CD4-positive, alpha-beta memory T cell (primary cell): Measurements from ENCODE around the gene OBP2B. TPM values are rescaled to one million over a fixed set of nuclear protein-coding genes. Genes with fewer than 3 reads are reported as not detected.
"Not testable (repeated sequence)": the region's sequence is repeated elsewhere in the genome, so short reads cannot be mapped to it uniquely, and the experiment has no call there.

ENCODE experiments used
- CTCF ChIA-PET: fragments of 350-600 bp; sonication (Branson Sonifier 250); formaldehyde crosslinking; loops from one replicate; lab custom pipeline; 2021; ENCODE audit warnings: inconsistent platforms; ENCODE audit not compliant: partially characterized antibody; lab: Charles Lee
- POLR2A ChIA-PET: fragments of 350-600 bp; sonication (Branson Sonifier 250); formaldehyde crosslinking; loops from one replicate; lab custom pipeline; 2021; ENCODE audit not compliant: partially characterized antibody; lab: Charles Lee
- DNase-seq, 5 donors: peaks; one replicate each; pipeline versions ENCODE4 v3.0.0 to v3.0.0-alpha.2; 2020 to 2022; ENCODE audit warnings: mixed read lengths in 1 of 5
- H3K27ac ChIP-seq: one replicate; pipeline ENCODE4 v1.7.0; 2013; ENCODE audit warnings: low read depth, low read length
- H3K27me3 ChIP-seq: 2 replicates; pipeline ENCODE4 v1.7.0; 2013; ENCODE audit warnings: mild to moderate bottlenecking, low read length, moderate library complexity; ENCODE audit not compliant: insufficient read depth
- H3K36me3 ChIP-seq: 2 replicates; pipeline ENCODE4 v1.7.0; 2013; ENCODE audit warnings: mild to moderate bottlenecking, low read length, moderate library complexity; ENCODE audit not compliant: insufficient read depth
- H3K4me1 ChIP-seq: 2 replicates; pipeline ENCODE4 v1.7.0; 2013; ENCODE audit warnings: mild to moderate bottlenecking, low read length, moderate library complexity; ENCODE audit not compliant: insufficient read depth
- H3K4me3 ChIP-seq, 2 donors: one replicate each; pipeline ENCODE4 v1.7.0; 2013; ENCODE audit warnings: low read length in 2 of 2, mild to moderate bottlenecking in 1 of 2
- H3K9me3 ChIP-seq, 2 donors: one replicate each; pipeline ENCODE4 v1.7.0; 2013; ENCODE audit warnings: low read length in 2 of 2, control low read depth in 1 of 2; ENCODE audit not compliant: control insufficient read depth in 1 of 2
- H3K27ac Mint-ChIP-seq, 7 donors: one replicate each; pipeline ENCODE4 v1.8.0; 2020 to 2021; ENCODE audit warnings: mixed read lengths in 7 of 7, mild to moderate bottlenecking in 6 of 7, inconsistent platforms in 3 of 7, moderate library complexity in 3 of 7
- H3K27me3 Mint-ChIP-seq, 2 donors: one replicate each; pipeline ENCODE4 v1.8.0; 2020 to 2021; ENCODE audit warnings: mixed read lengths in 2 of 2
- H3K36me3 Mint-ChIP-seq, 2 donors: one replicate each; pipeline ENCODE4 v1.8.0; 2020 to 2021; ENCODE audit warnings: mixed read lengths in 2 of 2, inconsistent platforms in 1 of 2, mild to moderate bottlenecking in 1 of 2
- H3K4me1 Mint-ChIP-seq, 4 donors: one replicate each; pipeline ENCODE4 v1.8.0; 2020 to 2021; ENCODE audit warnings: mixed read lengths in 4 of 4, mild to moderate bottlenecking in 1 of 4
- H3K4me3 Mint-ChIP-seq, 8 donors: one replicate each; pipeline ENCODE4 v1.8.0; 2020 to 2021; ENCODE audit warnings: mixed read lengths in 8 of 8, mild to moderate bottlenecking in 7 of 8, moderate library complexity in 6 of 8, inconsistent platforms in 3 of 8
- H3K9me3 Mint-ChIP-seq, 8 donors: one replicate each; pipeline ENCODE4 v1.8.0; 2020 to 2021; ENCODE audit warnings: mixed read lengths in 8 of 8, mild to moderate bottlenecking in 5 of 8, inconsistent platforms in 3 of 8, moderate library complexity in 1 of 8
- intact Hi-C: fragments of 100-400 bp; cut with micrococcal nuclease; formaldehyde crosslinking; loops from one replicate; pipeline ENCODE4 v1.15.1; 2023
- polyA plus RNA-seq, 2 donors: library from polyadenylated mRNA; unstranded; fragments of 300-500 nt; fragmentation: Illumina TruSeq; gene quantifications; one replicate each; pipeline ENCODE4 v1.2.3, GENCODE V29; 2021
- total RNA-seq, 2 experiments: library from RNA; stranded (reverse); gene quantifications; one replicate each; pipeline ENCODE4 v1.2.3, GENCODE V29; 2021

Gene OBP2B
- total and polyA plus RNA-seq, 4 experiments from 2014 or later: not detected

DNA sequence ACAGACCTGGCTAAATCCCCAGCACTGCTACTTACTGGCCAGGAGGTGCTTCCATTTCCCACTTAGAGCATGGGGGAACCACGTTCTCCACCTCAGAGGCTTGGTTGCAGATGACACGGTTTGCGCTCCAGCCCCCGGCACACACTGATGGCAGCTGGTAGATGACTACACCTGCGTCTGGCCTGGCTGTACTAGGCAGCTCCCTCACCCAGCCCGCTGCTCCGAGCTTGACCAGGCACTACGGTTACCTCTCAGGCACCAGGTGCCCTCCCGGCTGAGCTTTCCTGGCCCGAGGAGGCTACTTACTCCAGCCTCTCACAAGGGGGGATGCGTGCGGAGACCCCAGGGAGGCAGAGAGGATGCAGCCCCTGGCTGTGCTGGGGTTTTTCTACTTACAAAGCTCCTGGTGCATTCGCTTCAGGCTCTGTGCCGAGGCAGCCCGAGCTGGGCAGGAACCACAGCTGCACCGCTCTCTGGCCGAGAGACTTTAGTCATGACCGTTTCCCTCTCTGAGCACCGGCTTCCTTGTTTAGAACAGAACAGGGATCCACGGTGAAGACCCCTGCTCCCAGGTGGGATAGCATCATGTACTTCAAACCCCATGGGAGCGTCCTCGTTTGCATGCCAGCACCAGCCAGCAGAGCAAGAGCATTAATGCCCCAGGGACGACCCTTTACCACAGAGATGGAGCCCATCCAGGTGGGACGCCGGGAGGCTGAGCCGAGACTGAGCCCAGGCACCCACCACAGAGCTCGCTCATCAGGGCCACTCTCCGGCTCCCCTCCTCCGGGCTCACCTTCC lies 37.7 kb downstream of the OBP2B start:
- POLR2A ChIA-PET: no interaction called here
- H3K4me3 Mint-ChIP-seq: no peak overlapping the region

DNA sequence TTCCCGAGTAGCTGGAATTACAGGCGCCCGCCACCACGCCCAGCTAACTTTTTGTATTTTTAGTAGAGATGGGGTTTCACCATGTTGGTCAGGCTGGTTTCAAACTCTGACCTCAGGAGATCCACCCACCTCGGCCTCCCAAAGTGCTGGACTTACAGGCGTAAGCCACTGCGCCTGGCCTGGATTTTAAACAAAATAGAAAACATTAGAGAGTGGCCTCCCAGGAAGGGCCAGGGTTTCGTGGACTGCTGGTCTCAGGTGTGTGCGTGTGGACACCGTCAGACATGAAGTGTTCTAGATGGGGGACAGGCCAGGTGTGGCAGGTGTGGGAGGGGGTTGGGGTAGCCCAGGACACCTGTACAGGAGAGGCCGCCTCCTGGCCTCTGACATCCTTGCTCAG lies 38.3 kb downstream of the OBP2B start:
- H3K9me3 ChIP-seq: no peaks in the 10 kb centered on the region
- Mint-ChIP-seq H3K4me1 (no peaks in the 10 kb centered on the region), H3K27ac (no peak overlapping the region), H3K27me3 (peaks cover 0 to 3% of the 10 kb centered on the region in 2 donors), H3K4me3 (no peak overlapping the region), H3K9me3 (peaks cover 0 to 3% (median 0%) of the 10 kb centered on the region in 8 donors), H3K36me3 (no peaks in the 10 kb centered on the region)
- intact Hi-C loops: no loop called here
- no peaks in the 10 kb centered on the region for H3K36me3 ChIP-seq
- CTCF ChIA-PET: no interaction called here
- H3K4me3 ChIP-seq: no peak overlapping the region
- no peak for DNase-seq
- H3K27ac ChIP-seq: no peak overlapping the region
- POLR2A ChIA-PET: no interaction called here
- no peaks in the 10 kb centered on the region for H3K4me1 ChIP-seq
- H3K27me3 ChIP-seq: no peaks in the 10 kb centered on the region

More for the DNA sequence above, 37.7 kb downstream of the OBP2B start:
- intact Hi-C loops: no loop called here
- CTCF ChIA-PET: interaction anchor here (2.5 kb wide), 1 partner anchor 15 kb away, joined by 8 read pairs; no protein-coding TSS in a partner anchor
- H3K27me3 ChIP-seq: no peaks in the 10 kb centered on the region
- H3K27ac ChIP-seq: no peak overlapping the region
- DNase-seq: no peak
- H3K27me3 Mint-ChIP-seq: peaks cover 0 to 3% of the 10 kb centered on the region in 2 donors
- no peaks in the 10 kb centered on the region for H3K4me1 Mint-ChIP-seq
- H3K9me3 Mint-ChIP-seq: peaks cover 0 to 3% (median 0%) of the 10 kb centered on the region in 8 donors
- no peaks in the 10 kb centered on the region for H3K9me3 ChIP-seq
- H3K36me3 ChIP-seq: no peaks in the 10 kb centered on the region
- no peak overlapping the region for H3K27ac Mint-ChIP-seq
- no peaks in the 10 kb centered on the region for H3K4me1 ChIP-seq
- H3K36me3 Mint-ChIP-seq: no peaks in the 10 kb centered on the region
- no peak overlapping the region for H3K4me3 ChIP-seq

DNA sequence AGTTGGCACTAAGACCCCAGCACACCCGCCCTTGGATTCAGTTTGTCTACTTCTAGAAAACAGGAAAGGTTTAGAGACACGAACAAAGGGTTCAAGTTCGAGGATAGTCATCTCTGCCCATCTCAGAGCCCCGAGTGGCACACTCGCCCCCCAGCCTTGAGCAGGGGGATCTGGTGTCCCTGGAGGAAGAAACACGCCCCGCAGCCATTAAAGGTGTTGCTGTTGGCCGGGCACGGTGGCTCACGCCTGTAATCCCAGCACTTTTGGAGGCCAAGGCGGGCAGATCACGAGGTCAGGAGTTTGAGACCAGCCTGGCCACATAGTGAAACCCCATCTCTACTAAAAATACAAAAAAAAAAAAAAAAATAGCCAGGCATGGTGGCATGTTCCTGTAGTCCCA lies 39.4 kb downstream of the OBP2B start:
- intact Hi-C loops: not testable (repeated sequence)

DNA sequence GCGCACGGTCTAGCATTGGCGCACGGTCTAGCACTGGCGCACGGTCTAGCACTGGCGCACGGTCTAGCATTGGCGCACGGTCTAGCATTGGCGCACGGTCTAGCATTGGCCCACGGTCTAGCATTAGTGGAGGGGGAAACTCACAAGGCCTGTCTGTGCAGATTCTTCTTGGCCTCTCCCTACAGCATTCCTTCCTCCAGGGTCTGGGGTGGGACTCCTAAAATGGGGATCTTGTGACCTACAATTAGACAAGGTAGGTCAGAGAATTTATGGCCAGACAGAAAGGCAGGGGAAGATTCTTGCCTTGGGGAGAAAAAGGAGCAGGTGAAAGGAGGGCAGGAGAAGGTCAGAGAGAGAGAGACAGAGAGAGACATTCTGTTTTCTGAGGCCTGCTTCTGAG lies 39.9 kb downstream of the OBP2B start:
- Mint-ChIP-seq H3K27ac (no peak overlapping the region), H3K27me3 (peaks cover 0 to 3% of the 10 kb centered on the region in 2 donors), H3K4me1 (no peaks in the 10 kb centered on the region), H3K9me3 (peaks cover 0 to 3% (median 0%) of the 10 kb centered on the region in 8 donors), H3K36me3 (no peaks in the 10 kb centered on the region), H3K4me3 (no peak overlapping the region)
- no peak for DNase-seq
- Histone ChIP-seq H3K4me3 (no peak overlapping the region), H3K9me3 (no peaks in the 10 kb centered on the region), H3K27me3 (no peaks in the 10 kb centered on the region), H3K36me3 (no peaks in the 10 kb centered on the region), H3K4me1 (peaks cover 1% of the 10 kb centered on the region), H3K27ac (no peak overlapping the region)
- ChIA-PET POLR2A (no interaction called here), CTCF (no interaction called here)
- intact Hi-C loops: no loop called here

More for the DNA sequence above, 39.4 kb downstream of the OBP2B start:
- H3K4me1 ChIP-seq, DNase-seq, H3K36me3 ChIP-seq, H3K4me1 Mint-ChIP-seq, H3K4me3 ChIP-seq, H3K9me3 ChIP-seq, H3K27ac ChIP-seq, CTCF ChIA-PET, POLR2A ChIA-PET, H3K36me3 Mint-ChIP-seq, H3K9me3 Mint-ChIP-seq, H3K27me3 ChIP-seq, H3K4me3 Mint-ChIP-seq, H3K27me3 Mint-ChIP-seq, H3K27ac Mint-ChIP-seq: not testable (repeated sequence)

DNA sequence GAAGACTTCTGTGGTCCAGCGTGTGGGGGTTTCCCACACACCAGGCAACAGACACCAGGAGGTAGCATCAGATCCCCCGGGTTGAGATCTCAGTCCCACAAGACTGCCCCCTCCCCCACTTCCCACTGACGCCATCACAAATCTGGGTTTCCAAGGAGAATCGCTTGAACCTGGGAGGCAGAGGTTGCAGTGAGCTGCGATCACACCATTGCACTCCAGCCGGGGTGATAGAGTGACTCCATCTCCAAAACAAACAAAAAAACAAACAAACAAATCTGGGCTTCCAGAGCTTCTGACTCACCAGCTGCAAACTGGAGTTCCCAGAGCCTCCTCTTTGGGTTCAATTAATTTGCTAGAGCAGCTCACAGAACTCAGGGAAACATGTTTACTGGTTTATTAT lies 40.6 kb downstream of the OBP2B start:
- H3K4me3 ChIP-seq: no peak overlapping the region
- Mint-ChIP-seq H3K27ac (no peak overlapping the region), H3K27me3 (peaks cover 0 to 3% of the 10 kb centered on the region in 2 donors), H3K4me3 (no peak overlapping the region), H3K4me1 (no peaks in the 10 kb centered on the region), H3K36me3 (no peaks in the 10 kb centered on the region), H3K9me3 (peaks cover 0 to 3% (median 0%) of the 10 kb centered on the region in 8 donors)
- no peaks in the 10 kb centered on the region for H3K27me3 ChIP-seq
- ChIA-PET POLR2A (no interaction called here), CTCF (interaction anchor here (1.4 kb wide), 1 partner anchor 18 kb away, joined by 10 read pairs; no protein-coding TSS in a partner anchor)
- H3K4me1 ChIP-seq: peaks cover 4% of the 10 kb centered on the region
- DNase-seq: no peak
- H3K36me3 ChIP-seq: no peaks in the 10 kb centered on the region
- intact Hi-C loops: no loop called here
- H3K9me3 ChIP-seq: no peaks in the 10 kb centered on the region
- H3K27ac ChIP-seq: no peak overlapping the region

DNA sequence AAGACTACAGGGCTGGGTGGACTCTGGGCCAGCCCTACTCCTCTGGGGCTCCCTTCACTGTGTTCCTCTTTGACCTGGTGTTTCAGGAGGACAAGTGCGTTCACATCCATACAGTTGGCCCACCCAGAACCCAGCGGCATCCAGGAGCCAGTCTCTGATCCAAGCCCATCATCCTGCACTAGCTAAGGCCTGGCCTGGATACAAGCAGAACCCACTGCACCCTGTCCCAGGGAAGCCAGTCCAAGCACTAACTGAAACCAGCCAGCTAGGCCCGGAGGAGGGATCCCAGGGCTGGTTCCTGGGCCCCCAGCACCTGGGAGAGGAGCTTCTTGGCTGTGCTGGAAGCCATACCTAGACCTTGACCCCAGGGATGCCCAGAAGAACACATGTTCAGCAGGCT lies 41.3 kb downstream of the OBP2B start:
- no peaks in the 10 kb centered on the region for H3K4me1 Mint-ChIP-seq
- peaks cover 10% of the 10 kb centered on the region for H3K4me1 ChIP-seq
- H3K9me3 ChIP-seq: no peaks in the 10 kb centered on the region
- intact Hi-C loops: no loop called here
- H3K4me3 Mint-ChIP-seq: no peak overlapping the region
- H3K36me3 ChIP-seq: no peaks in the 10 kb centered on the region
- ChIA-PET POLR2A (interaction anchor here (1.2 kb wide), 1 partner anchor 137 kb away, joined by 3 read pairs; the partner anchor contains the start of gene GTF3C5), CTCF (interaction anchor here (1.0 to 1.4 kb wide), 3 partner anchors 10 to 19 kb away, joined by 3 to 10 read pairs (median 4); no protein-coding TSS in a partner anchor)
- no peak overlapping the region for H3K4me3 ChIP-seq
- peaks cover 0 to 3% (median 0%) of the 10 kb centered on the region in 8 donors for H3K9me3 Mint-ChIP-seq
- no peaks in the 10 kb centered on the region for H3K27me3 ChIP-seq
- no peak overlapping the region for H3K27ac ChIP-seq
- no peaks in the 10 kb centered on the region for H3K36me3 Mint-ChIP-seq
- peaks cover 0 to 3% of the 10 kb centered on the region in 2 donors for H3K27me3 Mint-ChIP-seq
- no peak overlapping the region for H3K27ac Mint-ChIP-seq
- DNase-seq: no peak

DNA sequence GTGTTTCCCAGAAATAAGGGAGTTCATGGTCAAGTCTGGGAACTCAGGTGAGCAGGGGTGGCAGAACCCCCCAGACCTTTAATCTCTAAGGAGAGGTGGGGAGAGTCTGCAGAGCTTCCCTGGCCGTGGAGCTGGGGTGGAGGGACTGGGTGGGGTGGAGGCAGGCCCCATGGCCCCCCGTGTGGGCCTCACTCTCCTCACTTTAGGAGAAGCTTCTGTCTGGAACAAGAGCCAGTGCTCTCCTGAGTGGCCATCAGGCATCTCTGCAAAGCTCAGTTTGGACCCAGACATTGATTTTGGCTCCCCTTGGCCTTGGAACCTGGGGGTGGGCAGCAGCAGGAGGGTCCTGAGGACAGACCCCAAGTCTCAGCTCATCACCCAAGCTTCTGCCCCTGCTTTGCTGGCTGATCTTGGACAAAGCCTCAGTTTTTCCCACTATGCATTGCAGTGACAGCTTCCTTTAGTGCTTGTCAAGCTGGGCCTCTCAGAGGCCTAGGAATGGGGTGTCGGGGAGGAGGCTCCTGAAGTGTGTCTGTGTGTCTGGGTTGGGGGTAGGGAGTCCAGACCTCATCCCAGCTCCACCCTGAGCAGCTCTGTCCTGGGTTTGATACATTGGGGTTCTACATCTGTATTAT lies 41.8 kb downstream of the OBP2B start:
- Mint-ChIP-seq H3K4me1 (peaks cover 0 to 1% (median 0%) of the 10 kb centered on the region in 4 donors), H3K4me3 (no peak overlapping the region), H3K36me3 (no peaks in the 10 kb centered on the region), H3K27me3 (peaks cover 0 to 2% of the 10 kb centered on the region in 2 donors), H3K9me3 (peaks cover 0 to 3% (median 0%) of the 10 kb centered on the region in 8 donors), H3K27ac (no peak overlapping the region)
- peaks cover 10% of the 10 kb centered on the region for H3K4me1 ChIP-seq
- POLR2A ChIA-PET: interaction anchor here (1.2 kb wide), 1 partner anchor 137 kb away, joined by 3 read pairs; the partner anchor contains the start of gene GTF3C5
- H3K27me3 ChIP-seq: no peaks in the 10 kb centered on the region
- intact Hi-C loops: no loop called here
- no peak overlapping the region for H3K27ac ChIP-seq
- no peaks in the 10 kb centered on the region for H3K9me3 ChIP-seq
- no peaks in the 10 kb centered on the region for H3K36me3 ChIP-seq
- DNase-seq: no peak
- CTCF ChIA-PET: interaction anchor here (1.0 to 1.4 kb wide), 3 partner anchors 10 to 19 kb away, joined by 3 to 10 read pairs (median 4); no protein-coding TSS in a partner anchor
- no peak overlapping the region for H3K4me3 ChIP-seq
